ENCODE data around the gene SMARCA2.

The SMARCA2 gene

DNA sequence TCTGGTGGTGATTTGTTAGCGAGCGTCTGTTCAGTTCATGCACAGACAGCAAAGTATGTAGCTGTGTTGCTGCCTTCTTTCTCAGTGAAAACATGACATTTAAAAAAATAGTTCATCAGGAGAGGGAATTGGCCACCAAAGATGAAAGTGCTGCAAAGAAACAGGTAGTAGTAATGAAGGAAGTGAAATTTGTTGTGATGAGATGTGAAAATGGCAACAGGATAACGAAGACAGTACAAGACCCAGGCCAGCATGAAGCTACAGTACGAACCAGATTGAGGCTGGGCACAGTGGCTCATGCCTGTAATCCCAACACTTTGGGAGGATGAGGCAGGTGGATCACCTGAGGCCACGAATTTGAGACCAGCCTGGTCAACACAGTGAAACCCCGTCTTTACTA lies 136.0 kb downstream of the SMARCA2 start:
- DNase-seq = no peak

DNA sequence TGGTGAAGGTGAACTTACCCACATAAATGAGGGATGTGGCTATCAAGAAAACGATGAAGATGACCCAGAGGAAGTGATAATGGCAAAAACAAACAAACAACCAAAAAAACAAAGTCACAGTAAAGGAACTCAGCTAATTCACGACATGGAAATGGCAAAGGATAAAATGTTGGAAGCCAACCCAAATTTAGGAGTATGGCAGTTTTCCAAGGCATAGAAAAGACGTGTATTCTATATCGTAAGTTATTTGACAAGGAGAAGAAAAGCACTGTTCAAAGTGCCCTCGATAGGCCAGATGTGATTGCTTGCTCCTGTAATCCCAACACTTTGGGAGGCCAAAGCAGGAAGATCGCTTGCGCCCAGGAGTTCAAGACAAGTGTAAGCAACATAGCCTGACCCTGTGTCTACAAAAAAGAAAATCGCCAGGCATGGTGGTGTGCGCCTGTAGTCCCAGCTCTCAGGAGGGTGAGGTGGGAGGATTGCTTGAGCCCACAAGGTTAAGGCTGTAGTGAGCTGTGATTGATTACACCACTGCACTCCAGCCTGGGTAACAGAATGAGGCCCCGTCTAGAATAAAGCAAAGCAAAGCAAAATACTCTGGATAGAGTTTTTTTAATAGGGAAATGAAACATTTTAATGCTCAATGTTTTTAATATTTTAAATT lies 138.0 kb downstream of the SMARCA2 start:
- DNase-seq = no peak

DNA sequence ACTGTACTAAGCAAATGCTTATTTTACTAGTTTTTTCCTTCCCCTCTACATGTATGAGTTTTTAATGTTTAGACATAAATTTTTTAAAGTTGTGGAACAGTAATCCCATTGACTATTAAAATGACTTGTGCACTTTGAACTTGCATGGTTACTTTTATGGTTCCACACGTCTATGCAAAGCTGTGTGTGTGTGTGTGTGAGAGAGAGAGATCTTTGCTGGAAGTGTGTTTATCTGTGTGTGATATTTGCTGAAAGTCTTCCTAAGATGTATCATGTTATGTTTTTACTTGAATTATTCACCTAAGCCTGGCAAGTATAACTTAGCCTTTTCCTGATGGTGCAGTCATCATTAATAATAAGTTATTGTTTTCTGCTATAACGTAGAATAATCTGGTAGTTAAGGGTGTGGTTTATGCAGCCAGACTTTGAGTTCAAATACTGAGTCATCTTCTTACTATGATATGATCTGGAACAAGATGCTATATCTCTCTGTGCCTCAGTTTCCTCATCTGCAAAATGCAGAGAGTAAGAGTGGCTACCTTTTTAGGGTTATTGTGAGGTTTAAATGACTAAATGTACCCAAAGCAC lies 138.6 kb downstream of the SMARCA2 start:
- DNase-seq = no peak

DNA sequence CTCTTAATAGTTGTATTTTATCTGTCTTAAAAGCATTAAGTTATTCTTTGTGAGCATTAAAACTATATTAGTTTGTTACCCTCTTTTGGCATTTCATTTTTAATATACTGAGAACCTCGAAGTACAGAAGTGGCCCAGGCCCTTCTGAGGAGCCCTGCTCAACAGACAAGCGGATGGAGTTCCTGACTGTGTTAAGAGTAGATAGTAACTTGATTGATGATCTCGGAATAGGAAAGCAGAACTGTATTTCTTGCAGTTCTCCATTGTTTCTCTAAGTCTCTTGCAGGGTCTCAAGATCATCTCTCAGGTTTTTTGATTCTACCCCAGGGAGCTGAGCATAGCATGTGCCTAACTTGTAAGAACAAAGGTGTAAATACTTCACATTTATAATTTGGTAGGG lies 139.6 kb downstream of the SMARCA2 start:
- no peak for DNase-seq

DNA sequence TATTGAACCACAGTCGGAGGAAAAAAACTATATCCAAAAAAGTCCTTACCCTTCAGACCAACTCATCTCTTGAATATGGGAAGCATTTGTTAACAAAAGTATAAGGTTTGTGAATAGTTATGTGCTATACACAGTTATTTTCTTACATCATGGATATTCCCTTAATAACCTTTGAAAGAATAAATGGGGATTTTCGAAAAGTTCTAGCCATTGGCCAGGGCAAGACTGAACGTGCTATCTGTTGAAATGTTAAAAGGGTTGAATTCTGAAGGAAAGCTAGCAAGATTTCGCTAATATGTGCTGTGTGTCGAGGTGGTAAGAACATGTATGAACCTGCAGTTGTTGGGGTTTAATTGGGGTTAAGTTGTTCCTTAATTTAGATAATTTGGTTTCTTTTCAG lies 140.8 kb downstream of the SMARCA2 start:
- no peak for DNase-seq

DNA sequence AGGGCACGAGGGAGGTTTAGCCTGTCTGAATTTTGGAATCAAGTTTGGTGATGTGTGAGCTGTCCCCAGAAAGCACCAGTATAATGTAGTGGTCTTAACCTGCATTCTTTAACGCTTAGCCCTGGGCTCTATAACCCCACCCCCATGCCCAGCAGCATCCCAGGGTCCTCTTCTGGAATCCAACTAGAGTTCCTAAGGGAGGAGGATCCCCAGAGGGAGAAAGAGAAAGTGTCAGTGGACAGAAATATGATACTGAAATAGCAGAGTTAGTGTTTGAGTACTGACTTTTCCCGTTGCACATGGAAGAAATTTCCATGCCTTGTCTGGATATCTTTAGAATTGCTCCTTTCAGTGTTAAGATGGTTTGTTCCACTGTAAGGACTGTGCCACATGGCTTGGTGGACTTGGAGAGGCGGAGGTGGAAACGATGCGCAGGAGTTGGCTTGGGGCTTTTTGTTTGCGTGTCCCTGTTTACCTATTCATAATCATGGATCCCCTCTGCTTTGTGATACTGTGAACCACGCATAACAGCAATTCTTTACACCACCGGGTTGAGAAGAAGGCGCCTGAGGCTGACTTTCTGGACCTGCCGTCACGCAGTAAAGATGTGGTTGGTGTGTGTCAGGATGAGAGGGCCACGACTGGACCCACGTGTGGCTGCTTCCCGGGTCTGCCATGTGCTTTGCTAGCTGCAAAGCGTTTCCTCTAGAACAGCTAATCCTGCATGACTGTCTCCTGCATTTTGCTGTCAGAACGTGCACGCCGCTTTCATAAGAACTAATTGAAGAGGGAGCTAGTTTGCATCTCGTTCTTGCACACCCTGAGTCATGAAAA lies 142.3 kb downstream of the SMARCA2 start:
- DNase-seq = no peak

DNA sequence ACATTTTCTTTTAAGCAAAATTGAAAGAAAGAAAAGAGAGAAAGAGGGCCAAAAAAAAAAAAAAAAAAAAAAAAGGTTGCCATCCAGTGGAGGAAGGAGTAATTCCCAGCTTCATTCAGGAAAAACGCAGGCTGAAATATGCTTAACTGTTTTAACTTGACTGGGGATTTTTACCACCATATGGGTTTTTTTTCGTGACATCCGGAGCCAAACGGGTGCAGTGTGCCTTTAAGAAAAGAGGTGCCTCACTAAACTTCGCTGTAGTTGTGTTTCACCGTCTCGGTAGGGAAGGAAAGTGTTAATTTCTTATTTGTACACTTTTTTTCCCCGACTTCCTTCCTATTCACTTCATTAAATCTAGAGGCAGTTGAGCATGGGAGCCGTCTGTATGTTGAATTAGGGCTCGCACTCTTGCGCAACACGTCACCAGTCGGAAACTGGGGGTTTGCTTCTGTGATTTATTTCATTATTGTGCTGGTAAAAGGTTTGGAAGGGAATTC lies 143.0 kb downstream of the SMARCA2 start:
- DNase-seq = no peak

DNA sequence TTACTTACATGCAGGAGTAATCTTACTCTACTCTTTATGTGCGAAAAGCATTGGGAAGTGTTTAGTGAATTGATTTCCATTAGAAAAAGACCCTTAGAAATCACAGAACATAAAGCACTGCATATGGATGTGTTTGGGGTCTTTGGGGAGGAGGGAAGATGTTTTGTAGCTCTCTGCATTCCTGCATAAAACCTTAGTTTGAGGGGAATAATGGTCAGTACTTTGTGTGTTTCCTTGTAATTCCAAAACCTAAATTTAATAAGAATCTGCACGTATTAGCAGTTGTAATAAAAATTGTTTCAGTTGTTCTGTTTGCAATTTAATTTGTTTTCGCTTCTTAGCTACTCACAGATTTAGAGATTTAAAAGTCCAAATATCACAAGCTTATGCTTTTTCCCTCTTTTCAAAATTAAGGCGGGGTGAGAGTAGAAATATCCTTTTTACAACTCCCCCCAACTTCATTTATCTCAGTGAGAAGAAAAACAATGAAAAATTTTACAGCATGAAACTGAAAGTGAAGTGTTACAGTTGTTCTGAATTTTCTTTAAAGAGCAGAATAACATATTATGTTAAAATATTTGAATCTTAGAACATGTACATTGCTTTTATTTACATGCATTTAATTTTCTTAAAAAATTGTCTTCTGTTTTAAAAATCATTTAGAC lies 143.8 kb downstream of the SMARCA2 start:
- no peak for DNase-seq

DNA sequence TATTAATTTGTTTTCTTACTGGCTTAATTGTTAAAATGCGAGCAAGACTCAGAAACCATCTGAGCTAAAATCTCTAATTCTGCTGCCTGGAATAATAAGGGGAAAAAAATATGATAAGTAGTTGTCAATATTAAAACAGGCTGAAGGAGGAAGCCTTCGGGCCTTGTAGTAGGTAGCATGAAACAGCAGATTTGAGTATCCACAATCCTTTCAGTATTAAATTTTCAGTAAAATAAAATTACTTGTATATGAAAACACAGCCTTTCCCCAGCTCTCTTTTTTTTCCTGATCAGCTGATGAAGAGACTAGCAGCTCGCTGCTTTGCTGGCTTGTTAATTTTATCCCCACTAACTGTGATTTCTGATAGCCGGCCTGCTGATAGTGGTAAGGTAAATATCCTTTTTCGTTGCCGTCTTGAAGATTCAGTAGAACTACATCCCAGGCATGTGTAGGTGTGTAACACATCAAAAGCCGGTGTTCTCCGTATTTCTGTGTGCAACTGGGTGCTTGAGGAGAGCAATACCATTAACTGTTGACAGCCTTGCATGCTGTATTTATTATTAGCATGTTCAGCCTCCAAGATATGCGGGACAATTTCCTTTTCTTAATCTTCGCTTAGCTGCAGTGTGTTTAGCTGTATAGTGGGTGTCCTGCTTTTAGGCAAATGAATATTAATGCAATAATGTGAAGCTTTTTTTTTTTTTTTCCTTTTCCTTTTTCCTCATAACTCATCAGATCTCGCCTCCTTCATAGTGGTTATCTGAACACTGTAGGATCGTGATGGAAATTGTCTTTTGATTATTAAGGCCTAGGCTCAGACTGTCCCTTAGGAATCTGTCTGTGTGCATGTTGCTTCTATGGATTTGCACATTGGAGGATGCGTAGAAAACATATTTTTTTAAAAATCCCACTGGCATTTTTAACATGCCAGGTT lies 144.6 kb downstream of the SMARCA2 start:
- no peak for DNase-seq

DNA sequence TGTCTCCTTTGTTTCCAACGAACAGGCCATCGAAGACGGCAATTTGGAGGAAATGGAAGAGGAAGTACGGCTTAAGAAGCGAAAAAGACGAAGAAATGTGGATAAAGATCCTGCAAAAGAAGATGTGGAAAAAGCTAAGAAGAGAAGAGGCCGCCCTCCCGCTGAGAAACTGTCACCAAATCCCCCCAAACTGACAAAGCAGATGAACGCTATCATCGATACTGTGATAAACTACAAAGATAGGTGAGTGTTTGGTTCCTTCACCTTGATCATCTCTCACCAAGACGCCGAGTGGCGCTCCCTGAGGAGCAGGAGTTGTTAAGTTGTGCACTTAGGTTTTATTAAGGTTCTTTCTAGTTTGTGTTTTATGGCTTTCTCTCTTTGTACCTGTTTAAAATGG lies 146.5 kb downstream of the SMARCA2 start:
- DNase-seq = no peak

DNA sequence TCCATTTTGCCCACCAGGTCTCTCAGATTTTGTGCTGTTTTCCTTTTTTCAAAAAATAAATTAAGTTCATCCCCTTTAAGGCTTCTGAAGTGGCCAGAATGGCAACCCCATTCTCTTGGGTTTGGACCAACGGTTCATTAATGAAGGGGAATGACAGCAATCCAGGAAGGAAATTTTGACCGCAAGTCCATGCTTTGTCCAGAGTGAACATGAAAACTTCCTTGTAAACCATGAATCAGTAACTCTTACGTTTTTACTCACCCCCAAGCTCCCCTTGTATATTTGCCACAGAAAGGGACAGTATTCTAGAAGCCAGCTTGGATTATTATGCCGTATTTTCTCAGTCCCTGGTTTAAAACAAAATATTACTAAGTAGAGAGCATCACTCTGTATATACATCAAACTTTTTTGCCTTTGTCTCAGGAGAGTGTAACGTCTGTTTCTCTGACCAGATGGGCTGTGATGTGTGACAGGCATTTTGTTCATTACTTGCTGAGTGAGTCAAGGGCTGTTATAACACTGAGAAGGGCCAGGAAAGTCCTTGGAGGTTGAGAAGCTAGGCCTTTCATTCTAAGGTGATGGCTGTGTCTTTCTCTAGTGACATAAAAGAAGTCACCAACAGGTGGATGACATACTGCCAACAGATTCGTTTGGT lies 148.2 kb downstream of the SMARCA2 start:
- no peak for DNase-seq

DNA sequence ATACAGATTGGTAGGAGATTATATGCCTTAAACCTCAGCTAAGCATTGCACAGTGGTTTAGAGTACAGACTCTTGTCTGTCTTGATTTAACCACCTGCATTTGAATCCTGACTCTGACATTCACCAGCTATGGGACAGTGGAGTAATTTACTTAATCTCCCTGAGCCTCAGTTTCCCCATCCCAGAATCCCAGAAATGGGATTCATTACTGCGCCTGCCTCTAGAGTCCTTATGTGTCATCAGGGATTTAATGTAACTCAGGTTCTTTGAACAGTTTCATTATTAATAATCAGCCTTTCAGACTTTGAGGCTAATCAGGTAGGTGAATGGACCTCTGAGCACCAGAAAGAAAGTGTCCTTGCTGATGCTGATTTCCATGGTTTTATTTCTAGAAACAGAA lies 149.1 kb downstream of the SMARCA2 start:
- DNase-seq = no peak

DNA sequence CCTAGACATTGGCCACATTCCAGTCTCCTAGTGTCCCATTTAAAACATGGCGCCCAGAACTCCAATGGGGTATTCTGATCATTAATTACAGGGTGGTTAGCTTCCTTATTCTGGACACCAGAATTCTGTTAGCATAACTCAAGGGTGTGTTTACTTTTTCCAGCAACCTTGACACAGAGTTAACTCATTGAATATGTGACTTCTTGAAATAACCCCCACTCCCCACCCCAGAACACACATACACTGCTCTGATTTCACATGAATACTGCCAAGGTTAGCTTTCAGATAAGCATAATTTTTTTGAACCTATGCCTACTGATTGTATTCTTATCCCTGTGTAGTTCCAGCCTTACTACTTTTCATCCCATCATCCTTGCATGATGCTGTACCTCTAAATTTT lies 151.1 kb downstream of the SMARCA2 start:
- no peak for DNase-seq

DNA sequence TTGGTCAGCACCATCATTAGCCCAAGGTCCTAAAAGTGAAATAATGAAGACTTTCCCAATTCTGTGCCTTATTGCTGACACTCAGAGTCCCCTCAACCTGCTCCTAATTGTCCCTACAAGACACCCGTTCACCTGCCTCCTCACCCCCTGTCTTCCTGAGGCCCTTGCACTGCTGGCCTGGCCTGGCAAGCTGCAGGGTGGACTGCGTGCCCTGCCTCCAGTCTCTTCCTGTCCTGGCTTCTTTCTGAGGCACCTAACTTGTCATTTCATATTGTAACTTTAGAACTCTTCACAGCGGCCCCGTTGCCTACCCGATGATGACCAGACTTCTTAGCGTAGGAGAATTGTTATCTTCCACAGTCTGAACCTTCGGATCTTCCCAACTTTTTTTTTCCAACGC lies 153.9 kb downstream of the SMARCA2 start:
- DNase-seq = no peak

DNA sequence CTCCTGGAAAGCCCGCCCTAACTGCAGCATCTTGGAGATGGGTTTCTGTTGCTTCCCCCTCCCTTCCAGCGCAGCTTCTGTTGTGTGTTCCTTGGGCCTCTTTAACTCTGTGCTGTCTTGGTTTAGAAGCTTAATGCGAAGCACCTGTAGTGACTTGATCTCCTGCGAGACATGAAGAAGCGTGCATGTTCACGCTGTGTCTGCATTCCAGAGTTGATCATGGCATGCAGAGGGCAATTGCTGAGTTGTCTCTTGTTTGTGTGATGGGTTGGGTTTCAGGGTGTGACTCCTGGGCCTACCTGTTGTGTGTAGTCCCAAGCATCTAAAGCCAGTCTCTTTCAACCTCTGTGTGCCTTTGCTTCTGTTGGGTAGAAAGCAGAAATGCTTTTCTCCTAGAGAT lies 155.6 kb downstream of the SMARCA2 start:
- no peak for DNase-seq

DNA sequence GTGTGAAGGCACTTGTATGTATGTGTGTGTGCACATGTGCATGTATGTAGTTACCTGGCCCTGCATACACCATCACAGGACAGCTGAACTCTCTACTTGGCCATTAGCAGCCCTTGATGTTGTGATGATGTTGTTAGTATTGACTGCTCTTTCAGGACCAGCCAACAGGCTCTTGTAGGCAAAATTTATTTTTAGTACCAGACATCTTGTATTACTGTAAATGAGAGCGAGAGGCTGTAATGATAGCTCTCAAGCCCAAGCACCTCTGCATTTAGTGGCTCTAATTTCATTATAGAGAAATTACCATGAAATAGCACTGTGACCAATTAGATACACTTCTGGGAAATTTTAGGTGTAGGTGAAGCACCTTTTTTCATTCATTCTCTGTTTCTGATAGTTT lies 158.0 kb downstream of the SMARCA2 start:
- no peak for DNase-seq

DNA sequence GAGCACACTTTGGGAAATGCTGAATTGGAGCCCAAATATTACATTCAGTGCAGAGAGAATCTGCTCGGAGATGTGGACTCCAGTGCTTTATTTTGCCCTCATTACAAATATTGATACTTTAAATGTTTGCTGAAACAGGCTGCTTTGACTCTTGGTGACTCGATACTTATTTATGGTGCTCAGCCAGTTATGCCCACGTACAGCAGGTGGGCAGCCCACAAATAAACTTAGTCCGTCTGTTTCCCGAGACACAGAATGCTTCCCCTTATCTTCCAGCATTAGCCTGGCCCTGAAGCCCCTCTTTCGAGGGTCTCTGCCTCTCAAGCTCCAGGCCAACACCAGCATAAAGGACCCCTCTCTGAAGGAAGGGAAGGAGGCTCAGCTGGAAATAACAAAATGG lies 158.7 kb downstream of the SMARCA2 start:
- DNase-seq = no peak

DNA sequence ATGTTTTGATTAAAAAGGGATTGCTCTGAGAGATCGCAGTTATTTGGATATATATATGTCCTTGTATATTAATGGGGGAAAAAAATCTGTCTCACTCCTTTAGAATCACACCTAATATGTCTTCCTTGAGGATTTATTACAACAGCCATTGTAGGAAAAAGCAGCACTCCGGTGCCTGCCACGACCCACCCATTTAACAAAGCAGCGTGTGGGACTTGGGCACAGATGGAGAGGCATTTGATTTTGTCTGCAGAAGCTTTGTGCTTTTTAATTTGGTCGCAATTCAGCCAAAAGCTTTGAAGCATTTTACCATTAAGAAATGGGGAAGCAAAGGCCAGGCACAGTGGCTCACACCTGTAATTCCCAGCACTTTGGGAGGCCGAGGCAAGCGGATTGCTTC lies 159.2 kb downstream of the SMARCA2 start:
- no peak for DNase-seq

DNA sequence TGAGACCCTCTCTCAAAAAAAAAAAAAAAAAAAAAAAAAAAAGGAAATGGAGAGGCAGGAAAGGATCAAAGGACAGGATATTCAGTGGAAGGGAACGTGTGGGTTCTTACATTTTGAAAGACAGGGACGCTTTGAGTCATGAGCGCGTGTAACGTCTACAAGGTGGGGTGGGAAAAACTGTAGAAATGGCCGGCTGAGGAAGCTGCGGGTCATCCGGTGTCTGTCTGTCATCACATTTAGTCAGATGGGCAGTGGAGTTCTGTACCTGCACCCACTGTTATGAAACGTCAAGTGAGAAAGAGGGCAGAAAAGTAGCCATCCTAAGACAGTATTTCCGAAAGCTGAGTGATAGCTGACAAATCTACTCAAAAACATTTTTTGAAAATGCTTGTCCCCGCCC lies 159.8 kb downstream of the SMARCA2 start:
- no peak for DNase-seq

DNA sequence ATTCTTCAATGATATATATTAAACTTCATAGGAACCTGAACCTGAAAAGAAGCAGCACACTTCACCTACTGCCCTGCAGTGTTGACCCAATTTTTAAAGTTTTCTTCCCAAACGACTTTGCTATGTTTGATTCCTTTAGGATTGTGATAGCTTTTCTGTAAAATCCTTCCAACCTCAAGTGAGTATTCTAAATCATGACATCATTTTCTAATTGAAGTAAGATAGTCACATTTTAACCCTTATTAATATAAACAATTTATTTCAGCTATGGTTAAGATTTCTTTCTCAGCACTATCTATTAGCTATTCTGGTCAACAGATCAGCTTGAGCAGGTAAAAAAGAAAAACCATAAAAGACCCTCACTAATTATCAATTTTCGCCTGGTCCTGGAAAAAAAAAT lies 162.0 kb downstream of the SMARCA2 start:
- no peak for DNase-seq

DNA sequence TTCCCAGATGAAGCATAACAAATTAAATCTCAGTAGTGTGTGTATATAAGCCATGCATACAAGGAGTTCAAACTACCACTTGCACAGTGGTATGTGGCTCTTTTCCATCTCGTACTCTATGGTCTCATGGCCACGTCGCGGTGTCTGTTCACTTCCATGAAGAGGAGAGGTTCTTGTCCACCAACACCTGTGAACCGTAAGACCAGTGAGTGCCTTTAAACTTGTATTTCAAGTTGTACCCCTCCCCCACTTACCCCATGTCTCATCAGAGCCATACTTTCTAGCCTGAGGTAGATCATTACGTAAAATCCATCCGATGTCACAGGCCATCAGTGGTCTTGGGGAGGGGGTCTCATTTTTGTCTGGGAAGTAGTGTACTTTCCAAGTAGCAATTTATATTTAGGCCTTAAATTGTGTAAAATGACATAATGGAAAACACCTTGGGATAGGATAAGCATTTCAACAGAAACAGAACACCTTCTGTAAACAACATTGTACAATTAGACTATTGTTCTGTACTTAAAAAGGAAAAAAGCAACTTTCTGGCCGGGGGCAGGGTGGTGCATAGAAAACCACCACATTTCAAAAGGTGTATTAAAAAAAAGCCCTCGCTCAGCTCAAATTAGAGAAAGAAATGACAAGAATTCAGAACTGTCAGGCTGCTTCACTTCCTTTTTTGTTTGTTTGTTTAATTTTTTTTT lies 163.0 kb downstream of the SMARCA2 start:
- DNase-seq = no peak
